ENCODE data around the gene UBAC2. TPM values are rescaled to one million over a fixed set of nuclear protein-coding genes. Genes with fewer than 3 reads are reported as not detected.

Gene UBAC2
- total and polyA plus RNA-seq, 2 of the 4 experiments (the other 2 are of a cell fraction): 20.8 to 36.3 TPM

DNA sequence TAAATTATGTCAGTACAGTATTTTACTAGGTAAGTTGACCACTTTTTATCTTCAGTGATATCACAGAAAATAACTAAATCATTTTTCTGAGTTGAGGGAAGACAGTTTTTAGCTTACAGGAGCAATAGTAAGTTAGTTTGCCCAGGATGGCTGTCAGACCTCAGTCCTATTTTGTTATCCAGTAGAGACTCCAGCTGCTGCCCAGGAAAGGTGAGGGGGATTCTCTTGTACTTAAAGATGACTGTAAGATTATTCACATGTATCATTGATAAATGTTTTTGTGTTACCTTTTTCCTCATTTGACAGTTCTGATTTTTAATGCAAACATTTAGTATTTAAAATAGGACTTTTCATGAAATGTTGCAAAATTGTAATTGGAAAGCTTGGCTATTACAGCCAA, 121.1 kb downstream of the UBAC2 start:
- peaks cover 8% of the 10 kb centered on the region for H3K9me1 ChIP-seq (ENCODE audit: insufficient read depth, low read length)
- peak overlapping the region; percentile 13 for H2BK5ac ChIP-seq (ENCODE audit: low read depth, low read length, poor library complexity, severe bottlenecking)
- H2AK9ac ChIP-seq (replicated peaks; ENCODE audit: low read depth, low read length, poor library complexity): no peak overlapping the region
- no peak overlapping the region; the same call in 2 of the 3 replicates for H2BK15ac ChIP-seq (ENCODE audit: low read depth, low read length)
- H3K4me1 ChIP-seq (ENCODE audit: control insufficient read depth, insufficient read depth, low read length): peaks cover 12% of the 10 kb centered on the region
- TF ChIP-seq RAD21 (IDR thresholded peaks at IDR 0.05; ENCODE audit: low read length): no peak
- TF ChIP-seq, protein P1, sequence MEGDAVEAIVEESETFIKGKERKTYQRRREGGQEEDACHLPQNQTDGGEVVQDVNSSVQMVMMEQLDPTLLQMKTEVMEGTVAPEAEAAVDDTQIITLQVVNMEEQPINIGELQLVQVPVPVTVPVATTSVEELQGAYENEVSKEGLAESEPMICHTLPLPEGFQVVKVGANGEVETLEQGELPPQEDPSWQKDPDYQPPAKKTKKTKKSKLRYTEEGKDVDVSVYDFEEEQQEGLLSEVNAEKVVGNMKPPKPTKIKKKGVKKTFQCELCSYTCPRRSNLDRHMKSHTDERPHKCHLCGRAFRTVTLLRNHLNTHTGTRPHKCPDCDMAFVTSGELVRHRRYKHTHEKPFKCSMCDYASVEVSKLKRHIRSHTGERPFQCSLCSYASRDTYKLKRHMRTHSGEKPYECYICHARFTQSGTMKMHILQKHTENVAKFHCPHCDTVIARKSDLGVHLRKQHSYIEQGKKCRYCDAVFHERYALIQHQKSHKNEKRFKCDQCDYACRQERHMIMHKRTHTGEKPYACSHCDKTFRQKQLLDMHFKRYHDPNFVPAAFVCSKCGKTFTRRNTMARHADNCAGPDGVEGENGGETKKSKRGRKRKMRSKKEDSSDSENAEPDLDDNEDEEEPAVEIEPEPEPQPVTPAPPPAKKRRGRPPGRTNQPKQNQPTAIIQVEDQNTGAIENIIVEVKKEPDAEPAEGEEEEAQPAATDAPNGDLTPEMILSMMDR (conservative IDR thresholded peaks at IDR 0.05; ENCODE audit: low read depth, low read length): no peak
- TF ChIP-seq MAZ (IDR thresholded peaks at IDR 0.05; ENCODE audit: borderline replicate concordance, low read depth, low read length): no peak
- no peak for TF ChIP-seq RFX5 (IDR thresholded peaks at IDR 0.05; ENCODE audit: low read depth, low read length)
- no peak for TF ChIP-seq NFE2L2 (IDR thresholded peaks at IDR 0.05; ENCODE audit: low read depth, low read length)
- TF ChIP-seq MXI1 (IDR thresholded peaks at IDR 0.05; ENCODE audit: borderline replicate concordance, low read depth, low read length): no peak
- no peak for TF ChIP-seq BHLHE40 (IDR thresholded peaks at IDR 0.05; ENCODE audit: low read depth, low read length)
- TF ChIP-seq SMC3 (IDR thresholded peaks at IDR 0.05; ENCODE audit: low read depth, low read length): no peak
- TF ChIP-seq, protein P2, sequence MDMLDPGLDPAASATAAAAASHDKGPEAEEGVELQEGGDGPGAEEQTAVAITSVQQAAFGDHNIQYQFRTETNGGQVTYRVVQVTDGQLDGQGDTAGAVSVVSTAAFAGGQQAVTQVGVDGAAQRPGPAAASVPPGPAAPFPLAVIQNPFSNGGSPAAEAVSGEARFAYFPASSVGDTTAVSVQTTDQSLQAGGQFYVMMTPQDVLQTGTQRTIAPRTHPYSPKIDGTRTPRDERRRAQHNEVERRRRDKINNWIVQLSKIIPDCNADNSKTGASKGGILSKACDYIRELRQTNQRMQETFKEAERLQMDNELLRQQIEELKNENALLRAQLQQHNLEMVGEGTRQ (IDR thresholded peaks at IDR 0.05; ENCODE audit: low read depth, low read length): no peak
- no peak for TF ChIP-seq RCOR1 (IDR thresholded peaks at IDR 0.05; ENCODE audit: insufficient replicate concordance, low read length)
- no peak for TF ChIP-seq POLR2A (IDR thresholded peaks at IDR 0.05; ENCODE audit: low read depth, low read length)
- no peak overlapping the region for H3K27ac ChIP-seq (ENCODE audit: insufficient read depth, low read length)
- H3K36me3 ChIP-seq (ENCODE audit: control insufficient read depth, insufficient read depth, low read length): peaks cover 4% of the 10 kb centered on the region
- no peak overlapping the region for H3K4me3 ChIP-seq (ENCODE audit: insufficient read depth, low read depth, low read length)
- H2BK20ac ChIP-seq (ENCODE audit: low read depth, low read length): peak overlapping the region; percentile 70
- peak overlapping the region; percentile 36; the same call in 1 of the 2 replicates for H3K4me2 ChIP-seq (ENCODE audit: low read depth, low read length)
- 0 out of 2 replicates have a peak overlapping the region, but pooled peaks have one; percentile 32 for H3K4ac ChIP-seq (ENCODE audit: low read depth, low read length)
- no peak overlapping the region for H3K9ac ChIP-seq (ENCODE audit: low read depth, low read length)
- peaks cover 3 to 23% of the 10 kb centered on the region in 2 experiments; a peak in 2 of 4 replicates for H3K79me1 ChIP-seq (ENCODE audit: low read depth in 1 of 2, low read length in 2 of 2)
- H3K18ac ChIP-seq (ENCODE audit: low read depth, low read length): no peak overlapping the region
- no peak overlapping the region for H4K5ac ChIP-seq (ENCODE audit: low read depth, low read length)
- peaks cover 3% of the 10 kb centered on the region; the same call in 1 of the 2 replicates for H4K20me1 ChIP-seq (ENCODE audit: insufficient read depth, low read length)
- H3K9me3 ChIP-seq (ENCODE audit: control insufficient read depth, insufficient read depth, low read length): no peaks in the 10 kb centered on the region
- H4K91ac ChIP-seq (ENCODE audit: insufficient read depth, low read depth, low read length): no peak overlapping the region
- no peak overlapping the region for H3K23ac ChIP-seq (ENCODE audit: low read depth, low read length)
- H3K56ac ChIP-seq (ENCODE audit: extremely low read depth, insufficient read depth, low read length): no peak overlapping the region; the same call in 1 of the 2 replicates
- H2AFZ ChIP-seq (replicated peaks; ENCODE audit: low read length, poor library complexity): no peak overlapping the region
- H3K27me3 ChIP-seq (ENCODE audit: control insufficient read depth, insufficient read depth, low read length): no peaks in the 10 kb centered on the region
- H3K14ac ChIP-seq (replicated peaks; ENCODE audit: low read depth, low read length): no peak overlapping the region
- no TSS peak for BruUV-seq (replicated peaks)
- POLR2A ChIA-PET (ENCODE audit: unreplicated experiment): no interaction called here
- in situ Hi-C loops (cut with MboI; ENCODE audit: low sequenced_read_pairs) (no loop called here), dilution Hi-C loops (cut with HindIII; ENCODE audit: low sequenced_read_pairs, unreplicated experiment) (no loop called here), intact Hi-C loops (cut with micrococcal nuclease) (no loop called here)
- H4K8ac ChIP-seq (ENCODE audit: low read depth in 2 of 2, low read length in 2 of 2): no peak overlapping the region
- DNase-seq: no peak
- CTCF ChIA-PET: no interaction called here
- no peak overlapping the region for H2AK5ac ChIP-seq (ENCODE audit: low read depth, low read length)
- no peak for ATAC-seq (ENCODE audit: low read depth)
- no peak overlapping the region for H2BK120ac ChIP-seq (ENCODE audit: low read depth, low read length)

Measured in IMR-90 (cell line).